ENCODE results near the gene KCTD10. TPM values are rescaled to one million over a fixed set of nuclear protein-coding genes. Genes with fewer than 3 reads are reported as not detected.

The KCTD10 gene
- total and polyA plus RNA-seq, 10 of the 15 experiments (the other 5 are each of a cell fraction or from before 2014, with no cell fraction given), result 5.6 to 52.0 (median 34.2) TPM

- Histone ChIP-seq H2AFZ (ENCODE audit: control insufficient read depth, low read depth, low read length) (no peak overlapping the region), H3K4me2 (ENCODE audit: control insufficient read depth, insufficient read depth) (no peak overlapping the region), H3K4me1 (ENCODE audit: control insufficient read depth, insufficient read depth, low read length) (no peaks in the 10 kb centered on the region), H3K4me3 (no peak overlapping the region), H3K27ac (ENCODE audit: control insufficient read depth, insufficient read depth) (no peak overlapping the region), H3K36me3 (ENCODE audit: control insufficient read depth in 2 of 2, insufficient read depth in 2 of 2, low read length in 1 of 2) (peaks cover 3 to 9% of the 10 kb centered on the region in 2 experiments; a peak in 3 of 4 replicates), H3K9ac (ENCODE audit: control insufficient read depth, insufficient read depth, low read length) (no peak overlapping the region), H3K79me2 (ENCODE audit: control insufficient read depth, insufficient read depth, low read length) (no peaks in the 10 kb centered on the region), H4K20me1 (ENCODE audit: control insufficient read depth, insufficient read depth) (no peaks in the 10 kb centered on the region), H3K9me3 (replicated peaks; ENCODE audit: control insufficient read depth, insufficient read depth, low read length) (no peaks in the 10 kb centered on the region), H3K27me3 (replicated peaks in 1 of 2; ENCODE audit: control insufficient read depth in 2 of 2, insufficient read depth in 2 of 2, low read length in 1 of 2) (no peaks in the 10 kb centered on the region)
- CTCF ChIA-PET, result interaction anchor here (0.7 to 1.8 kb wide), 4 partner anchors 69 to 320 kb away, joined by 3 to 4 read pairs (median 4); no protein-coding TSS in a partner anchor
- 95% methylated on average over 3 of the region's 3 CpGs for WGBS (ENCODE audit: insufficient coverage, insufficient replicate concordance, low lambda C conversion rate, missing lambda C conversion rate)
- FAIRE-seq, result no peak
- in situ Hi-C loops (cut with MboI), result no loop called here
- RAD21 ChIA-PET (ENCODE audit: unreplicated experiment), result no interaction called here
- intact Hi-C loops (cut with micrococcal nuclease; ENCODE audit: unreplicated experiment), result no loop called here
- no TSS peak for BruUV-seq (replicated peaks)
- POLR2A ChIA-PET, result no interaction called here
- SMC1A ChIA-PET (ENCODE audit: uncharacterized antibody, unreplicated experiment), result interaction anchor here (1.2 kb wide), 1 partner anchor 9 kb away, joined by 3 read pairs; no protein-coding TSS in a partner anchor
- ATAC-seq, result no peak
- DNase-seq (ENCODE audit: low read depth, low spot score), result no peak
- TF ChIP-seq ELK1 (IDR thresholded peaks at IDR 0.05; ENCODE audit: low read depth, low read length), result no peak
- TF ChIP-seq HCFC1 (IDR thresholded peaks at IDR 0.05; ENCODE audit: low read length), result no peak
- no peak for TF ChIP-seq HDGF (IDR thresholded peaks at IDR 0.05)
- TF ChIP-seq RAD21 (IDR thresholded peaks at IDR 0.05; ENCODE audit: insufficient read depth, low read depth, low read length), result no peak
- no peak for TF ChIP-seq RB1 (IDR thresholded peaks at IDR 0.05; ENCODE audit: borderline replicate concordance)
- no peak for TF ChIP-seq POLR2A (IDR thresholded peaks at IDR 0.05; ENCODE audit: low read depth, low read length)
- no peak for TF ChIP-seq EZH2 (IDR thresholded peaks at IDR 0.05; ENCODE audit: borderline replicate concordance, control insufficient read depth, low read depth, low read length)
- TF ChIP-seq RELA (IDR thresholded peaks at IDR 0.05; ENCODE audit: borderline replicate concordance, partially characterized antibody), result no peak
- no peak for TF ChIP-seq CBFB (IDR thresholded peaks at IDR 0.05; ENCODE audit: low read depth)
- TF ChIP-seq SKIL (IDR thresholded peaks at IDR 0.05; ENCODE audit: low read depth, poor library complexity, severe bottlenecking), result no peak
- no peak for TF ChIP-seq ZNF687 (IDR thresholded peaks at IDR 0.05)
- no peak for TF ChIP-seq TBL1XR1 (IDR thresholded peaks at IDR 0.05; ENCODE audit: low read depth, low read length)
- no peak for TF ChIP-seq IKZF1 (conservative IDR thresholded peaks at IDR 0.05)
- TF ChIP-seq NFYA (IDR thresholded peaks at IDR 0.05; ENCODE audit: borderline replicate concordance, low read depth, low read length), result no peak
- TF ChIP-seq NR2F1 (conservative IDR thresholded peaks at IDR 0.05), result no peak
- no peak for TF ChIP-seq SMAD1 (IDR thresholded peaks at IDR 0.05; ENCODE audit: low read depth, partially characterized antibody)
- TF ChIP-seq CREB1 (IDR thresholded peaks at IDR 0.05; ENCODE audit: low read depth), result no peak
Measured at GRCh38 chr12:109525279-109525585, 48.1 kb upstream of the KCTD10 start.
